Transverse colon (tissue), 3 donors: ENCODE results near the gene LRP1.

Source experiments
- EP300 ChIP-seq: sonication (generic); formaldehyde crosslinking; IDR thresholded peaks from one replicate; pipeline ENCODE4 v1.6.1; 2017; ENCODE audit warnings: antibody characterized with exemption, low read depth
- POLR2A ChIP-seq: fragments of 450-650 bp; IDR thresholded peaks from one replicate; pipeline ENCODE4 v1.6.1; 2016; ENCODE audit warnings: antibody characterized with exemption, mild to moderate bottlenecking, moderate library complexity
- TF ChIP-seq, protein P1 (sequence below), 5 experiments: fragments of 200-600 bp in 3 of 5; fragments of 450-650 bp in 2 of 5; sonication (generic) in 3 of 5; IDR thresholded peaks; 1 replicate in 2 of 5; 2 replicates in 3 of 5; pipeline ENCODE4 v1.5.1; 2016 to 2017; ENCODE audit warnings: antibody characterized with exemption in 5 of 5, inconsistent platforms in 3 of 5, mild to moderate bottlenecking in 2 of 5, moderate library complexity in 1 of 5

DNA sequence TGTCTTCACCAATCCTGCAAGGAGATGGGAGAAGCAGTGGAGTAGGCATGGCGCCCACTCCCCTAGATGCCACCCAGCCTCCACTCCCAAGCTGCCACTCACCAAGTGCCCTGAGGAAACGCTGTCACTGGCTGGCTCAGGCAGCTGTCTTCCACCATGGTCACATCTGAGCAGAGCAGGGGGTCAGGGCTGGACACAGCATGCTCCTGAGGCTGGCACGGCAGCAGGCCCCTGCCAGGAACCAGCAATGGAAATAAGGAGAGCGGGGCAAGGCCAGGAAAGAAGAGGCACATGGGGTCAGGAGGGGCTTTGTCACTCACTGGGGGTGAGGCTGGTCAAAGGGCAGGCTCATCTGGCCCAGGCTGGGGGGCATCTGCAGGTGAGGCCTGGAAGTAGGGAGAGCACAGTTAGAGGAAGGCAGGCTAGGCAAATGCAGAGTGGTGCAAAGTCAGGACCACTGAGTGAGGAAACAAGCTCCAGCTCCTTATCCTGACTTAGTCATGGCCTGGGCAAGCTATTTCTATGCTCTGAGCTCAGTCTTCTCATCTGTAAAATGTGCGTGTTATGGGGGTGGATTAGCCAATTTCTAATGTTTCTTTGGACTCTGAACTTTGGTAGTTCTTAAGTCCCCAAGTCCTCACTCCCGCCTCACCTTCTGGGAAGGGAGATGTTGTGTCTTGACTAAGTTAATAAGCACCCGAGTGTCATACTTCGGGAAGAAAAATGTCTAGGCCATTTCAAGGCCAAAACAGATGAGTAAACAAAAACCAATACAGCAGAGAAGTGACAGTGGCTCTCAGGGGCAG lies 31.3 kb upstream of the LRP1 start:
- TF ChIP-seq, protein P1, sequence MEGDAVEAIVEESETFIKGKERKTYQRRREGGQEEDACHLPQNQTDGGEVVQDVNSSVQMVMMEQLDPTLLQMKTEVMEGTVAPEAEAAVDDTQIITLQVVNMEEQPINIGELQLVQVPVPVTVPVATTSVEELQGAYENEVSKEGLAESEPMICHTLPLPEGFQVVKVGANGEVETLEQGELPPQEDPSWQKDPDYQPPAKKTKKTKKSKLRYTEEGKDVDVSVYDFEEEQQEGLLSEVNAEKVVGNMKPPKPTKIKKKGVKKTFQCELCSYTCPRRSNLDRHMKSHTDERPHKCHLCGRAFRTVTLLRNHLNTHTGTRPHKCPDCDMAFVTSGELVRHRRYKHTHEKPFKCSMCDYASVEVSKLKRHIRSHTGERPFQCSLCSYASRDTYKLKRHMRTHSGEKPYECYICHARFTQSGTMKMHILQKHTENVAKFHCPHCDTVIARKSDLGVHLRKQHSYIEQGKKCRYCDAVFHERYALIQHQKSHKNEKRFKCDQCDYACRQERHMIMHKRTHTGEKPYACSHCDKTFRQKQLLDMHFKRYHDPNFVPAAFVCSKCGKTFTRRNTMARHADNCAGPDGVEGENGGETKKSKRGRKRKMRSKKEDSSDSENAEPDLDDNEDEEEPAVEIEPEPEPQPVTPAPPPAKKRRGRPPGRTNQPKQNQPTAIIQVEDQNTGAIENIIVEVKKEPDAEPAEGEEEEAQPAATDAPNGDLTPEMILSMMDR (IDR thresholded peaks at IDR 0.05): no peak
- TF ChIP-seq EP300 (no peak), POLR2A (no peak)
